HG03064 (cell line): ENCODE measurements around the gene ZNF493.
A peak's percentile ranks its signal among the peaks of the same experiment; 100 is the strongest.

Experiments
- ATAC-seq: cut with Tn5 transposase; IDR thresholded peaks from one replicate; pipeline ENCODE4 v1.9.1; 2021; ENCODE audit warnings: low read depth; ENCODE audit not compliant: unreplicated experiment

Gene ZNF493

GRCh38 chr19:21460686-21461085, 63.8 kb downstream of the ZNF493 start:
- ATAC-seq: no peak

- ATAC-seq: no peak
Observed at GRCh38 chr19:21462540-21462939, 65.6 kb downstream of the ZNF493 start.

GRCh38 chr19:21463449-21464105, 66.6 kb downstream of the ZNF493 start:
- peak; percentile 61 for ATAC-seq

- no peak for ATAC-seq
Observed at GRCh38 chr19:21466627-21467026, 69.7 kb downstream of the ZNF493 start.

GRCh38 chr19:21468791-21469190, 71.9 kb downstream of the ZNF493 start:
- no peak for ATAC-seq

GRCh38 chr19:21472507-21472906, 75.6 kb downstream of the ZNF493 start:
- no peak for ATAC-seq

GRCh38 chr19:21474671-21475181, 77.8 kb downstream of the ZNF493 start:
- peak; percentile 76 for ATAC-seq
